Right ventricle myocardium inferior (tissue), 1 donor: ENCODE measurements around the gene FNDC11. TPM values are rescaled to one million over a fixed set of nuclear protein-coding genes. Genes with fewer than 3 reads are reported as not detected.

Experiments used
- ATAC-seq: fragments of 200-7000 bp; cut with Tn5 transposase; one replicate; pipeline ENCODE4 v1.9.1; 2020; ENCODE audit warnings: mild to moderate bottlenecking, moderate library complexity
- DNase-seq: peaks from one replicate; pipeline ENCODE4 v3.0.0; 2021; ENCODE audit errors: missing footprints
- intact Hi-C: fragments of 100-400 bp; cut with DNase I; formaldehyde crosslinking; loops from one replicate; pipeline ENCODE4 v1.11.0; 2022
- total RNA-seq: library from RNA; stranded (reverse); fragmentation: NEBNext Ultra II Directional; extraction: Animal tissue kit (Norgen Biotek cat#: 25700); gene quantifications from one replicate; pipeline ENCODE4 v1.2.1, GENCODE V29; 2021
- donor health status: DM: no; HTN: yes; CAD: no; lungs with severe emphysema.

Gene FNDC11
- total RNA-seq, 1 donor from 2014 or later: 0.16 TPM

GRCh38 chr20:63572071-63572787 is 18.3 kb downstream of the FNDC11 start:
- ATAC-seq (no peak), DNase-seq (no peak)
- intact Hi-C loops: no loop called here

GRCh38 chr20:63572788-63573646 is 19.1 kb downstream of the FNDC11 start:
- no peak for ATAC-seq
- no peak for DNase-seq
- intact Hi-C loops: no loop called here

- intact Hi-C loops: no loop called here
- DNase-seq (no peak), ATAC-seq (peak; percentile 2)
Measured at GRCh38 chr20:63573647-63574131, 19.7 kb downstream of the FNDC11 start.

GRCh38 chr20:63574156-63574828 is 20.3 kb downstream of the FNDC11 start, which contains the start of gene HELZ2:
HELZ2 (minus strand) TSS chr20:63574239; CDS start chr20:63572385, 1,854 bp downstream.
- ATAC-seq (peak; percentile 78), DNase-seq (peak; percentile 91)
- intact Hi-C loops: no loop called here

GRCh38 chr20:63574829-63575743 is 21.1 kb downstream of the FNDC11 start:
- no peak for DNase-seq
- intact Hi-C loops: loop anchor here (5.0 kb wide), 1 partner anchor 133 kb away; no protein-coding TSS in a partner anchor
- ATAC-seq: no peak

- ATAC-seq (no peak), DNase-seq (no peak)
- intact Hi-C loops: loop anchor here (2.0 to 5.0 kb wide), 2 partner anchors 38 to 134 kb away; no protein-coding TSS in a partner anchor
Measured at GRCh38 chr20:63576311-63576710, 22.4 kb downstream of the FNDC11 start.

- DNase-seq (no peak), ATAC-seq (peak; percentile 45)
- intact Hi-C loops: loop anchor here (2.0 to 5.0 kb wide), 2 partner anchors 39 to 135 kb away; no protein-coding TSS in a partner anchor
Measured at GRCh38 chr20:63577317-63577894, 23.4 kb downstream of the FNDC11 start.

GRCh38 chr20:63578224-63579016 is 24.5 kb downstream of the FNDC11 start:
- DNase-seq (no peak), ATAC-seq (peak; percentile 21)
- intact Hi-C loops: loop anchor here (5.0 kb wide), 1 partner anchor 136 kb away; no protein-coding TSS in a partner anchor

- no peak for ATAC-seq
- DNase-seq: no peak
- intact Hi-C loops: loop anchor here (5.0 kb wide), 1 partner anchor 137 kb away; no protein-coding TSS in a partner anchor
Measured at GRCh38 chr20:63579017-63579694, 25.2 kb downstream of the FNDC11 start.

GRCh38 chr20:63580796-63581461 is 27.0 kb downstream of the FNDC11 start:
- DNase-seq (no peak), ATAC-seq (no peak)
- intact Hi-C loops: no loop called here

- DNase-seq (no peak), ATAC-seq (no peak)
- intact Hi-C loops: no loop called here
Measured at GRCh38 chr20:63582382-63583063, 28.6 kb downstream of the FNDC11 start.

- no peak for ATAC-seq
- no peak for DNase-seq
- intact Hi-C loops: no loop called here
Measured at GRCh38 chr20:63585616-63586565, 31.9 kb downstream of the FNDC11 start.

- intact Hi-C loops: no loop called here
- ATAC-seq: no peak
- DNase-seq: no peak
Measured at GRCh38 chr20:63586797-63587196, 32.8 kb downstream of the FNDC11 start.

GRCh38 chr20:63587256-63587655 is 33.3 kb downstream of the FNDC11 start:
- ATAC-seq (no peak), DNase-seq (no peak)
- intact Hi-C loops: no loop called here
